GM21737 (cell line): Measurements from ENCODE around the gene TMEM132C.
"Not testable (repeated sequence)": the region's sequence is repeated elsewhere in the genome, so short reads cannot be mapped to it uniquely, and the experiment has no call there.

Source experiments
- ATAC-seq: cut with Tn5 transposase; IDR thresholded peaks from one replicate; pipeline ENCODE4 v1.9.1; 2021; ENCODE audit warnings: mild to moderate bottlenecking, moderate library complexity; ENCODE audit not compliant: unreplicated experiment

TMEM132C gene

DNA sequence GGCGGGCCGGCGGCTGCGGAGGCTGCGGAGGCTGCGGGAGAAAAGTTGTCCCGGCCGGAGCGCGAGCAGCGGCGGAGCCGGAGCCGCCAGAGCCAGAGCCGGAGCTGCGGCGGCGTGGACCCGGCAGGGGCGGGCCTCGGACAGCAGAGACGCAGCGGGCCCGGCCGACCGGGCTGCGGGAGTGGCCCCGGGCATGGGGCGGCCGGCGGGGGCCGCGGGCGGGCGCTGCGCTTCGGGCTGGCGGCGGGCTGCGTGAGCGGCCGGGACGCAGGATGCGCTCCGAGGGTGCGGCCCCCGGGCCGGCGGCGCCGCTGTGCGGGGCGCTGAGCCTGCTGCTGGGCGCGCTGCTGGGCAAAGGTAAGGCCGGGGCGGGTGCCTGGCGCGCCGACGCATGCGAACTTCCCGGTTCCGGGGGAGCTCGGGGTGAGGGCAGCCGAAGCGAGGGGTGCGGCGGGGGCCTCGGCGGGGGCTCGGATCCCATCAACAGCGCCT lies at the start of gene TMEM132C:
TSS of gene TMEM132C (plus strand) at position 40 of the 492 bp plus-strand sequence. CDS start at position 273, 233 bp downstream.
- no peak for ATAC-seq

DNA sequence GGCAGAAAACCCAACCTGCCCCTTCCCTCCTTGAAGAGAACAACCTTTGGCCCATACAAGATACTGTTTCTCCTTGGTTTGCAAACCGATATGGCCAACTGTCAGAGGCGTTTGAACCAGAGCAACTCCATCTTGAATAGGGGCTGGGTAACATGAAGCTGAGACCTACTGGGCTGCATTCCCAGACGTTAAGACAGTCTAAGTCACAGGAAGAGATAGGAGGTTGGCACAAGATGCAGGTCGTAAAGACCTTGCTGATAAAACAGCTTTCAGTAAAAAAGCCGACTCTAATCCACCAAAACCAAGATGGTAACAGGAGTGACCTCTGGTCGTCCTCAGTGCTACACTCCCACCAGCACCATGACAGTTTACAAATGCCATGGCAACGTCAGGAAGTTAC lies 42.7 kb upstream of the TMEM132C start:
- ATAC-seq, result no peak

GRCh38 chr12:128228581-128228980 lies 38.4 kb upstream of the TMEM132C start:
- ATAC-seq, result no peak

GRCh38 chr12:128235635-128236417 lies 31.1 kb upstream of the TMEM132C start:
- no peak for ATAC-seq

DNA sequence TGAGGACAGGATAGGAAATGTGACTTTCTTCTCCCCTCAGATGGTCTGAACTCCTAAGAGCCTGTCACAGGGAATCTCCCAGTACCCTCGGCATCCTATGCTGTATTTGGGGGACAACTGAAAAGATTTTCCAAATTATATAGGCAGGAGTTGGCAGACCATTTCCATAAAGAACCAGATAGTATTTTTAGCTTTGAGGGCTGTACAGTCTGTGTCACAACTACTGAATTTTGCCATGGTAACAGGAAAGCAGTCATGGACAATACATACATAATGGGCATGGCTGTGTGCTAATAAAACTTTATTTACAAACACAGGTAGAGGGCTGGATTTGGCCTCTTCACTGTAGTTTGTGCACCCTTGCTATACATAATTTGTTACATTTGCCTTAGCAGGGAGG lies 30.4 kb upstream of the TMEM132C start:
- ATAC-seq, result no peak

DNA sequence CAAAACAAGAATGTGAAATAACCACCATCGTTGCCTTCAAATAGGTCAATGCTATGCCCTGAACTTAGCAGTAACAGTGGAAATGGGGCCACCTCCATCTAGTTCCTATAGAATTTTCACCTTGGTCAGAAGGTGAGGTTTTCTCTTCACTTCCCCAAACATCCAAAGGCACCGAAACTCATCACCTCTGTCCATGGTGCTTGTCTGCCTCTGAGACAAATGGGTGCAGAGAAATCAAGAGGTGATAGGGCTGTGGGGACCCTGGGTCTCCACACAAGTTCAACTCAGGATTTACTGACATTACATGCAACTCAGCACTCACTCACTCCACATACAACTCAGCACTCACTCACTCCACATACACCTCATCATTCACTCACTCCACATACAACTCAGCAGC lies 26.2 kb upstream of the TMEM132C start:
- ATAC-seq, result no peak

- ATAC-seq, result no peak
Measured at GRCh38 chr12:128245121-128245520, 21.8 kb upstream of the TMEM132C start.

GRCh38 chr12:128245905-128246304 lies 21.1 kb upstream of the TMEM132C start:
- ATAC-seq, result no peak

DNA sequence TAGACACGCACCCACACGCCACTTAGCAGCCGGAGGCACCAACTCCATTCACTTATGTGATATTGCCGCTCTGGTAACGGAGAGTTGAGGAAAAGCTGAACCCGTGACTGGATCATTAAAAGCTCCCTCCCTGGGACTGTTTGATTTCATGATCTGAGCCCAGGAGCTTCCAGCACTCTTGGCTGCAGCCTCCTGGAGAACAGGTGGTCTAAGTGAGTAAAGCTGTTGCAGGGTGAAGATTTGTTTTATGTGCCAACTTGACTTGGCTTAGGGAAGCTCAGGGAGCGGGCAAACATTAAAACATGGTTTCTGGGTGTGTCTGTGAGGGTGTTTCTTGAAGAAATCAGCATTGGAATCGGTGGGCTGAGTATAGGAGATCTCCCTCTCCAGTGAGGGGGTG lies 16.9 kb upstream of the TMEM132C start:
- ATAC-seq, result no peak

- ATAC-seq, result not testable (repeated sequence)
Measured at GRCh38 chr12:128253829-128254228, 13.1 kb upstream of the TMEM132C start.

- no peak for ATAC-seq
Measured at GRCh38 chr12:128258866-128259555, 8.0 kb upstream of the TMEM132C start.

- no peak for ATAC-seq
Measured at GRCh38 chr12:128259556-128260070, 7.4 kb upstream of the TMEM132C start.

DNA sequence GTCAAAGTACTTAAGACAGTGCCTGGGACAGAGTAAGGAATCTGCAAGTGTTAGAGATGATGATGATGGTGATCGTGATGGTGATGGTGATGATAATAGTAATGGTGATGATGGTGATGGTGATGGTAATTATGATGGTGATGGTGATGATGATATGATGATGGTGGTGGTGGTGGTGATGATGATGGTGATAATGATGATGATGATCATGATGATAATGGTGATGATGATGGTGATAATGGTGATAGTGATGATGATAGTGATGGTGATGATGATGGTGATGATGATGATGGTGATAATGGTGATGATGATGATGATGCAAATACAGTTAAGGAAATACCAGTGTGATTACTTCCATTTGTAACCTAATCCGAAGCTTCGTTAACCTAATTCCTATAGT lies 5.2 kb upstream of the TMEM132C start:
- no peak for ATAC-seq

GRCh38 chr12:128265566-128265965 lies 1.4 kb upstream of the TMEM132C start:
- no peak for ATAC-seq

- ATAC-seq, result no peak
Measured at GRCh38 chr12:128266086-128266485, 884 bp upstream of the TMEM132C start.

DNA sequence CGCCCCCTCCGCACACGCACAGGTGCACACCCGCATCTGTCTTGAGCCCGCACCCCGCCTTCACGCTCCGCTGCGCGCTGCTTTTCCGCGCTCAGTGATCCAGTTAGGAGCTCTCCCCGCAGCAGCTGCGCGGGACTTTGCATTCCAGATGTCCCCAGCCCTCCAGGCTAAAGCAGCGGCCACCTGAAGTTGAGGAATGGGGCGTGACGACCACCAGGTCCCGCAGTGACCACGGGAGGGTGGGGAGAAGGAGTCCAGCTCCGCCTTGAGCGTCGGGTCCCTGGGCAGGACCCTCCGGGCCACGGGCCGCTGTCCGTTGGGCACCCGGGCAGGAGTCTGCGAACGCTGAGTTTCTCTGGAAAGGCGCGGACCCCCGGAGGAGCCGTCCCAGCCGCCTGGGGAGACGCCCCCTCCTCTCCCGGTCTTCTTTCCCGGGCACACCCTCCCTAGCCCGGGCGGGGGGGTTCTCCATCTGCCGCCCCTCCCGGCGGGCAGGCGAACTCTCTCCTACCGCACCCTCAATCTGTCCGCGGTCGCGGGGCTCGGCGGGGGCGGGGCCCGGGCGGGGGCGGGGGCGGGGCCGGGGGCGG lies 334 bp upstream of the TMEM132C start:
- no peak for ATAC-seq

DNA sequence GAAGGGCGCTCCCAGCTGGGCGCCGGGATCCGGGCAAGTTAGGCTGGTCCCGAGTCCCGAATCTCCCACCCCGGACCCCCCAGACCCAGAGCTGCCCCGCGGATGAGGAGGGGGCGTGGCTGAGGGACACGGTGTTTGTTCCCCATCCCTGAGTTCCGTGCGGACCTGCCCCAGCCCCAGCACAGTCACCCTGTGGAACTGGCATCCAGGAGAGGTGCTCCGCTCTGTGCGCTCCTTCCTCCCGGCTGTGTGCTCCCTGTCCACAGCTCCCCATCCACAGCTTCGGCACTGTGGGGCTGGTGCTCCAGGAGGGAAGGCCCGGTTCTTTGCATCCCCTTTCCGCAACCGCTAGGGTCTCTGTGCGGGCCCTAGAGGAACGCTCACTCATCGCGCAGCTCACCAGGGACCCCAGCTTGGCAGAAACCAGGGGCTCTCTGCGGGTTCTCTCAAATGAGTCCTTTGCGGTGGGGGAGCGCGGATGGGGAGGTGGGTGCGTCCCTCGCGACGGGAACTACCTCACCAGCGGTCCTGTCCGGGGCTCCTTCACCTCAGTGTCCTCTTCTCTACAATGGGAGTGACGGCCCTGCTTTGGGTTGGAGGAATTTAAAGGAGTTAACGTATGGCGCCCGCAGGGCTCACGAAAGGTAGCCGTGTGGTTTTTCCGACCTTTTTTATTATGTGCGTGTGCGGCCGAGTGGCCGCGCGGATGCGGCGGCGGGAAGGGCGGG lies 845 bp downstream of the TMEM132C start:
- ATAC-seq, result no peak

- no peak for ATAC-seq
Measured at GRCh38 chr12:128268379-128268995, 1.5 kb downstream of the TMEM132C start.

DNA sequence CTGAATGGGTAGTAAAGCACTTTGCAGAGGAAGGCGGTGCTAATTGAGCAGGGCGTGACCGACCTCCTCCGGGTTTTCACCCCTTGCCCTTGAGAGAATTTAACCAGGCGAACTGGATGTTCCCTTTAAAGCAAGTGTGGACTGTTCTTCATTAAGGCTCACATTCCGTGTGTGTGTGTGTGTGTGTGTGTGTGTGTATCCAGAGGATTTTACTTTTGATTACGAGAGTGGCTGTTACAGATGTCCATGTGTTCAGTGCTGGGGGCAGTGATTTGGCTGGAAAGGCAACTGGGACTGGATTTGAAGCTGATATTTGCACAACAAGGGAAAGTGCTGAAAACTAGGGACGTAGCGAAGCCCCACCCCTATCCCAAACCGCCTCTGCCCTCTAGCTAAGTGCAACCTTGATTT lies 2.2 kb downstream of the TMEM132C start:
- no peak for ATAC-seq

- no peak for ATAC-seq
Measured at GRCh38 chr12:128276471-128276870, 9.5 kb downstream of the TMEM132C start.
